ENCODE results near the gene CHST7.

DNA sequence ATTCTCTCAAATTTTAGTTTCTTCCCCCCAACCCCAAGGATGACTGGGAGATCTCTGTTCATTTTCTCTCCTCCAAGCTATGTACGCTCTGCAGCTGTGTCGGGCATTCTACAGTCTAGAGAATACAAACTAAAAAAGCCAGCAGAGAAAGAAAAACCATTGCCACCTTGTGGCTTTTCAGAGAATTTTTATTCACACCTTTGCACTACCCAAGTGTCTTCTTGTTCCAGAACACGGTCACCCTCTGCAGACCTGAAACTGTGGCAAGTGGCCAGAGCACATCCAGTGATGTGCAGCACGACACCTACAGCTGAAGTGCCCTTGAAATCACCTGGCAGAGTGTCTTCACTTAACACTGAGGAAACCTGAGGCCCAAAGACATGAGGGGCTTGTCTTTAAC is 68.6 kb downstream of the CHST7 start:
- TF ChIP-seq, protein P1, sequence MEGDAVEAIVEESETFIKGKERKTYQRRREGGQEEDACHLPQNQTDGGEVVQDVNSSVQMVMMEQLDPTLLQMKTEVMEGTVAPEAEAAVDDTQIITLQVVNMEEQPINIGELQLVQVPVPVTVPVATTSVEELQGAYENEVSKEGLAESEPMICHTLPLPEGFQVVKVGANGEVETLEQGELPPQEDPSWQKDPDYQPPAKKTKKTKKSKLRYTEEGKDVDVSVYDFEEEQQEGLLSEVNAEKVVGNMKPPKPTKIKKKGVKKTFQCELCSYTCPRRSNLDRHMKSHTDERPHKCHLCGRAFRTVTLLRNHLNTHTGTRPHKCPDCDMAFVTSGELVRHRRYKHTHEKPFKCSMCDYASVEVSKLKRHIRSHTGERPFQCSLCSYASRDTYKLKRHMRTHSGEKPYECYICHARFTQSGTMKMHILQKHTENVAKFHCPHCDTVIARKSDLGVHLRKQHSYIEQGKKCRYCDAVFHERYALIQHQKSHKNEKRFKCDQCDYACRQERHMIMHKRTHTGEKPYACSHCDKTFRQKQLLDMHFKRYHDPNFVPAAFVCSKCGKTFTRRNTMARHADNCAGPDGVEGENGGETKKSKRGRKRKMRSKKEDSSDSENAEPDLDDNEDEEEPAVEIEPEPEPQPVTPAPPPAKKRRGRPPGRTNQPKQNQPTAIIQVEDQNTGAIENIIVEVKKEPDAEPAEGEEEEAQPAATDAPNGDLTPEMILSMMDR (IDR thresholded peaks at IDR 0.05; ENCODE audit: borderline replicate concordance, extremely low read depth, low read length, poor library complexity, severe bottlenecking): peak; percentile 30
- TF ChIP-seq EZH2 (IDR thresholded peaks at IDR 0.05; ENCODE audit: borderline replicate concordance, low read depth, low read length, severe bottlenecking): no peak

All from DND-41 (cell line).